HG03432 (cell line): ENCODE measurements around the gene ARHGAP9.

Experiments used
- ATAC-seq: cut with Tn5 transposase; IDR thresholded peaks from one replicate; pipeline ENCODE4 v1.9.1; 2021; ENCODE audit warnings: mild to moderate bottlenecking, moderate library complexity; ENCODE audit not compliant: unreplicated experiment

The ARHGAP9 gene

DNA sequence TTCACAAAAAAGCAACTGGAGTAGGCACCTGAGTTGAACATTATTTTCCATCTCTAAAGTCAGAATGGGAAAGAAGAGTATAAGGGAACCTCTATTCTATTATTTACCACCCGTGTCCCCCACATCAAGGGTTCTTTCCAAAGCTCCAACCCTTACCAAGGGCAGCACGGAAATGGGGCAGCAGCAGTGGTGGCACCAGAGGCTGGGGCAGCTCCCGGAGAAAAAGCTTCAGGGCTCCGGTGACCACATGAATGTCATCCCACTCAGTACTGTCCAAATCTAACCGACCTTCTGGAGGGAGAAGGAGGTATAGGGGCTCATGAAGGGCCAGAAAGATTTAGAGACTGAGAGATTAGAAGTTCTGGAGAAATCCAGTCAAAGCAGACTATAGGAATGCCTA lies 5.8 kb downstream of the ARHGAP9 start:
- no peak for ATAC-seq

GRCh38 chr12:57473392-57473791 lies 6.3 kb downstream of the ARHGAP9 start:
- no peak for ATAC-seq

DNA sequence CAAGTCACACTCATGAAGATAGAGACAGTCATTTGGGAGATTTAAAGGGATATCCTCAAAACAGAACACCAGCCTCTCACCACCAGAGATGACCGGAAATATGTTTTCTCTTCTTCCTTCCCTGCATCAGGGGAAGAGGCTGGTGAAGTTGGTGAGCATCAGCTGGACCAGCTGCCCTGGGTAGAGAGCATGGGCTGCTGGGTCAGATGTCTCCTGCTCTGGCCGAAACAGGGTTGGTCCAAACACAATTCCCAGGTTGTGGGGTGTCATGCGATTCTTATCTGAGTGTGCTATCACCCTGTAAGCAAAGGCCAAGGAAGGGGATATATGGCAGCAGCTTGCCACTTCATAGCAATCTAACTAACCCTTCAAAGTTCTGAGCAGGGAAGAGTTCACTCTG lies 7.3 kb downstream of the ARHGAP9 start:
- ATAC-seq: no peak

DNA sequence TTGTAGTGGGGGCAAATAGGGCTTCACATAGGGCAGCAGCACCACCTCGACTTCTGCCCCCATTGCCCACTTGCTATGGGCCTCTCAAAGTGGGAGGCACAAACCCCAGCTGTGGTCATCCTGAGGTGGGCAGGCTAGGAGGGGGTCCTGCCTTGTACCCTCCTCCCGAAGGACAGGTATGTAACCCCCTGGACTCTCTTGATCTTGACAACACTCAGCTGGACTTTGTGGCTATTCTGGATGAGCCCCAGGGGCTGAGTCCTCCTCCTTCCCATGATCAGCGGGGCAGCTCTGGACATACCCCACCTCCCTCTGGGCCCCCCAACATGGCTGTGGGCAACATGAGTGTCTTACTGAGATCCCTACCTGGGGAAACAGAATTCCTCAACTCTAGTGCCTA lies 8.0 kb downstream of the ARHGAP9 start:
- ATAC-seq: no peak

DNA sequence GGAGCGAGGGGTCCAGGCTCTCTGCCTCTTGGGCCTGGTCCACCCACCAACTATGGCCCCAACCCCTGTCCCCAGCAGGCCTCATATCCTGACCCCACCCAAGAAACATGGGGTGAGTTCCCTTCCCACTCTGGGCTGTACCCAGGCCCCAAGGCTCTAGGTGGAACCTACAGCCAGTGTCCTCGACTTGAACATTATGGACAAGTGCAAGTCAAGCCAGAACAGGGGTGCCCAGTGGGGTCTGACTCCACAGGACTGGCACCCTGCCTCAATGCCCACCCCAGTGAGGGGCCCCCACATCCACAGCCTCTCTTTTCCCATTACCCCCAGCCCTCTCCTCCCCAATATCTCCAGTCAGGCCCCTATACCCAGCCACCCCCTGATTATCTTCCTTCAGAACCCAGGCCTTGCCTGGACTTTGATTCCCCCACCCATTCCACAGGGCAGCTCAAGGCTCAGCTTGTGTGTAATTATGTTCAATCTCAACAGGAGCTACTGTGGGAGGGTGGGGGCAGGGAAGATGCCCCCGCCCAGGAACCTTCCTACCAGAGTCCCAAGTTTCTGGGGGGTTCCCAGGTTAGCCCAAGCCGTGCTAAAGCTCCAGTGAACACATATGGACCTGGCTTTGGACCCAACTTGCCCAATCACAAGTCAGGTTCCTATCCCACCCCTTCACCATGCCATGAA lies 8.6 kb downstream of the ARHGAP9 start:
- ATAC-seq: no peak

DNA sequence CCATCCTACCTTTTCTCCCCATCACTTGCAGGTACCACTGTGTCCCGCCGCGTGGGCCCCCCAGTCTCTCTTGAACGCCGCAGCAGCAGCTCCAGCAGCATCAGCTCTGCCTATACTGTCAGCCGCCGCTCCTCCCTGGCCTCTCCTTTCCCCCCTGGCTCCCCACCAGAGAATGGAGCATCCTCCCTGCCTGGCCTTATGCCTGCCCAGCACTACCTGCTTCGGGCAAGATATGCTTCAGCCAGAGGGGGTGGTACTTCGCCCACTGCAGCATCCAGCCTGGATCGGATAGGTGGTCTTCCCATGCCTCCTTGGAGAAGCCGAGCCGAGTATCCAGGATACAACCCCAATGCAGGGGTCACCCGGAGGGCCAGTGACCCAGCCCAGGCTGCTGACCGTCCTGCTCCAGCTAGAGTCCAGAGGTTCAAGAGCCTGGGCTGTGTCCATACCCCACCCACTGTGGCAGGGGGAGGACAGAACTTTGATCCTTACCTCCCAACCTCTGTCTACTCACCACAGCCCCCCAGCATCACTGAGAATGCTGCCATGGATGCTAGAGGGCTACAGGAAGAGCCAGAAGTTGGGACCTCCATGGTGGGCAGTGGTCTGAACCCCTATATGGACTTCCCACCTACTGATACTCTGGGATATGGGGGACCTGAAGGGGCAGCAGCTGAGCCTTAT lies 9.2 kb downstream of the ARHGAP9 start:
- ATAC-seq: no peak

GRCh38 chr12:57469296-57470164 lies 10.1 kb downstream of the ARHGAP9 start:
- ATAC-seq: no peak

DNA sequence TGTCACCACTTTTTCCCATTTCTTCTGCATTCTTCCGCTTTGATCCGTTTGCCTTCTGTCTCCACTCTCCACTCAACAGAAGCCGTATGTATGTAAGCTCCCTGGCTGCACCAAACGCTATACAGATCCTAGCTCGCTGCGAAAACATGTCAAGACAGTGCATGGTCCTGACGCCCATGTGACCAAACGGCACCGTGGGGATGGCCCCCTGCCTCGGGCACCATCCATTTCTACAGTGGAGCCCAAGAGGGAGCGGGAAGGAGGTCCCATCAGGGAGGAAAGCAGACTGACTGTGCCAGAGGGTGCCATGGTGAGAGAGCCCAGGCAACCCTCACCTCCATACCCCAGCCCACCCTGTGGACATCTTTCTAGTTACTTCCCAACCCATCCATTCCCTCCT lies 11.8 kb downstream of the ARHGAP9 start:
- ATAC-seq: no peak

DNA sequence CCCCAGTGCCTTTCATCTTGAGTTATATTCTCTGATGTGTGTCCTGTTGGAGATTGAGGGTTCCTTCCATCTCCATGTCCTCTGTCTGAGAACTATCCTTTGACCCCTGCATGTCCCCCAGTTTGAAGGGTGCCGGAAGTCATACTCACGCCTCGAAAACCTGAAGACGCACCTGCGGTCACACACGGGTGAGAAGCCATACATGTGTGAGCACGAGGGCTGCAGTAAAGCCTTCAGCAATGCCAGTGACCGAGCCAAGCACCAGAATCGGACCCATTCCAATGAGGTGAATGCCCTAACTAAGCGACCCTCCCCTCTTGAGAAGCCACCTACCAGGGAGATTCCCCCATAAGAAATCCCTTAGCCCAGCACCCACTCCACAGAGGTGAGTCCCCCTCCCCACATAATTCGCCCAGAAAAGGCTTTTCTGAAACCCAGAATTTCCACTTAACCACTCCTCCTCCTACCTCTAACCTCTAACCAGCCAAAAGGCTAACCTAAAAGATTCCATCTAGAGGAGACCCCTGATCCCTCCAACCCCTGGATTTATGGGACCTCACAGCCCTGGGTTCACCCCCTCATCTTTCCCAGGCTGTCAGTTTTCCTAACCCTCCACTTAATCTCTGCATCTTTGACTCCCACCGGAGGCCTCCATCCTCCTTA lies 12.3 kb downstream of the ARHGAP9 start:
- no peak for ATAC-seq

- ATAC-seq: no peak
Measured at GRCh38 chr12:57465747-57466505, 13.7 kb downstream of the ARHGAP9 start.

GRCh38 chr12:57465030-57465746 lies 14.5 kb downstream of the ARHGAP9 start:
- no peak for ATAC-seq

- no peak for ATAC-seq
Measured at GRCh38 chr12:57464569-57464968, 15.1 kb downstream of the ARHGAP9 start.

GRCh38 chr12:57462912-57463253 lies 16.8 kb downstream of the ARHGAP9 start:
- ATAC-seq: no peak

DNA sequence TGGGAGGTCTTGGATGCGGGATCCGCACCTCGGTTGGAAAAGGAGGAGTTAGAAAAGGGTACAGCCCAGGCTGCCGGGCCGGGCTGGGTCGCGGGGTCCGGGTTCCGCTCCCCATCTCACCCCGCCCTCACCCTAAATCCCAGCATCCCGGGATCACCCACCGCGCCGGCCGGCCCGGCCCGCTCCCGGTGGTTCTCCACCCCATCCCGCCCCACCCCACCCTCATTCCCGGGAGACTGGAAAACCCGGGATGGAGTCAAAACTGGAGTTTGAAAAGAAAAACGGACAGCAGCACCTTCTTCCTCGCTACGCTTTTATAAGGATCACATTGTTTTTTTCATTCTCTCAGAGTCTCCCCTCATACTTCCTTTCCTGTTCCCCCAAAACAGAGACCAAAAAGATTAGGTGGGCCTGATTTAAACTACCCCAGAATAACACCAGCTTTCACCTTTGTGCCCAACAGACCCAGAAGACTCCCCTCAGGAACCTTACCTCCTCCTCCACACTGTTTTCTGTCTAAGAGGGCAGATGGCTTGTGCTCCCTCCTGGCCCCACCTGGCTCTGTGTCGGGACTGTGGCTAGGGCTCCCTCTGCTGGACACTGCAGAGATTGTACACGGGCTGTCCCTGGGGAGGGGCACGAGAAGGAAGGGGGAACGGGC lies 17.3 kb downstream of the ARHGAP9 start:
- ATAC-seq: peak; percentile 64

DNA sequence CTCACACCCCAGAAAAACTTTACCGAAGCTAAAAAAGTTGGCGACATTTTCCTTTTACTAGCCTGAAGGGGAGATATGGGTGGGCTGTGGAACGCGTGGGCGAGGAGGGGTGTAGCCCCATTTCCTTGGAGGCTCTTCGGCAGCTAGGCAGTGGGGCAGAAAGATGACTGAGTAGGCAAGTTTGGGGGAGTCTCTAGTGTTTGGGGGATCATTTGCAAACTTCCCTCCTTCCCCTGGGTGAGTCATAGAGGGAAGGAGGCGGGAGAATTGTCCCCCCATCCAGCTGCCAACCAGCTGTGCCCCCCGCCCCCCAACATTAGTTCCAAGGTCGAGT lies 17.8 kb downstream of the ARHGAP9 start:
- ATAC-seq: no peak

DNA sequence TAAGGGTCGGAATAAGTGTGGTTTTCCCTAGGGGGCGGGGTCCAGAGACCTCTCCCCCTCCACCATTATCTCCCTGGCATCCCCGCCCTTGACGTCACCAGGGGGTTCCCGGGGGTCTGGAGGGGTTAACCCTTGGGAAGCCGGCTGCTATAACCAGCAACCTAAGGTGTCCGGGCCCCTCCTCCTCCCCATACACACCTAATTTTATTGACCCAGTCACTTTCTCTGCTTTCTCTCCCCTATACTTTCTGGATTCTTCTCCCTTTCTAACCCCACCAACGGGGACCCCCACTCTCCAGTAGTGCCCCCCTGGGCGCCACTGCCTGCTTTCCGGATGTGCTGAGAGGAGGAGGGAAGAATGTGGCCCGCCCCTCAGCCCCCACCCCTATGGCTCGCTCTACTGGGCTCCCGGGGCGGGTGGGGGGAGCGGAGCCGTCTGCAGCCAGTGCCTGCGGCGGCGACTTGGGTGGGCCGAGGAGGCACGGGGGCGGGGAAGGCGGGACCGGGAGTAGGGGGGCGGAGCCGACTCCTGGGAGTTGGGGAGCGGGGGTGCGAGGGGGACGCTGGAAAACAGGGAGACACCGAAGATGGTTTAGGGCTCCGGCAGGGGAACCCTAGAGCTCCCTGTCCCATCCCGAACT lies 18.3 kb downstream of the ARHGAP9 start:
- ATAC-seq: no peak

DNA sequence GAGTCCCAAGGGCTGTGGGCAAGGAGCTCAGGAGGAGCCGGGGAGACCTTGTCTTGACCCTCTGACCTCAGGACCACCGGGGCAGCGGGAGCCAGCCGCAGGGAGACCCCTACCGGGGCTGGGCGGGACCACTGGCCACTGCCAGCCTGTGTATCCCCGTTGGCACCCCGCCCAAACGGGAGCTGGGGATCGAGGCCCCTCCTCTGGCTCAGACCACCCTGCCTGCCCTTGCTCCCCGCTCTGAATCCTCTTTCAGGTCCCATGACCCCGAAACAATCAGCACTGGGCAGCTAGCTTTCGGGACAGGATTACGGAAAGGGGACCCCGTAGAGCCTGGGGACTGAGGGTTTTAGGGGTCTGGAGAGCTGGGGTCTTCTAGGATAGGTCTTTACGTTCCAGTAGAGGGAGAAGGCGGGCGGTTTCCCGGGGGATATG lies 18.8 kb downstream of the ARHGAP9 start:
- ATAC-seq: no peak

GRCh38 chr12:57460468-57460784 lies 19.2 kb downstream of the ARHGAP9 start:
- no peak for ATAC-seq

DNA sequence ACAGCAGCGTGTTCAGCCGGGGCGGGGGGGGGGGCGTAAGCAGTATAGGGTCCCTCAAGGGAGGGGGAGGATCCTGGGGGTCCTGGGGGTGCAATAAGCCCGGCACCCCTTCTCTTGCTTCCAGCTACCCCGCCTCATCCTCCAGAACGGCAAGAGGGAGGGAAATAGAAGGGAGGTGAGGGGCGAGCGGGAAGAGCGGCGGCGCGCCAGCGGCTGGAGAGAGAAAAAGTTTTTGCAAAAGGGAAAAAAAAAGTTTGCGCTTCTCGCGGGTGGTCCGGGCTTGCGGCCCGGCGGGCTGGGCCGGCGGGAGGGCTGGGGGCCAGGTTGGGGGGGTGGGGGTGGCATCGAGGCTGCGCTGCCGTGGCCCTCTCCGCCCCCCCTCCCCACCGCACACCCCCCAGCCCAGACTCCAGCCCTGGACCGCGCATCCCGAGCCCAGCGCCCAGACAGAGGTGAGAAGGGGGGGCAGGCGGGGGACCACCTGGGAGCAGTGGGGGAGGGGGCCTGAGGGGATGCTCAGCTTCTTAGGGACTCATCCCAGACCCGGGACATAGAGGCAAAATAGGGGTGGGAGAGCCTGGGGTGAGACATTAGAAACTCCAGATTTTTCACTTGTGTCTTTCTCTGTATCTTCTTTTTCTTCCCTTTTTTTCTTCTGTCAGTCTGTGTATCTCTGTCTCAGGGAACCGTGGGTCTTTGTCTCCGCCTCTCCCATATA lies 19.8 kb downstream of the ARHGAP9 start, which contains the start of gene GLI1:
Gene GLI1 (plus strand): TSS at position 36 of the 718 bp plus-strand sequence. CDS start 3,907 bp downstream, outside the sequence.
- no peak for ATAC-seq
